Thoracic aorta (tissue), 2 donors: ENCODE measurements around the gene EMSY. TPM values are rescaled to one million over a fixed set of nuclear protein-coding genes. Genes with fewer than 3 reads are reported as not detected.
A peak's percentile ranks its signal among the peaks of the same experiment; 100 is the strongest.

ENCODE experiments used
- ATAC-seq: fragments of 150-250 bp; one replicate; pipeline ENCODE4 v1.8.0; 2017; ENCODE audit warnings: low read depth; ENCODE audit not compliant: insufficient number of reproducible peaks, low FRiP score
- DNase-seq: peaks from one replicate; pipeline ENCODE4 v3.0.0-alpha.2; 2020; ENCODE audit warnings: low spot score
- H3K27ac ChIP-seq, 2 donors: fragments of 200-600 bp; sonication (generic); 1 replicate in 1 of 2; 2 replicates in 1 of 2; pipeline ENCODE4 v1.5.1; 2016; ENCODE audit warnings: mild to moderate bottlenecking in 2 of 2, moderate library complexity in 2 of 2
- H3K27me3 ChIP-seq: fragments of 200-600 bp; sonication (generic); replicated peaks from 2 replicates; pipeline ENCODE4 v1.6.0; 2016; ENCODE audit warnings: mild to moderate bottlenecking; ENCODE audit not compliant: insufficient read depth
- H3K36me3 ChIP-seq: fragments of 200-600 bp; sonication (generic); one replicate; pipeline ENCODE4 v1.5.1; 2016
- H3K4me1 ChIP-seq, 2 donors: fragments of 200-600 bp; sonication (generic); 1 replicate in 1 of 2; 2 replicates in 1 of 2; pipeline versions ENCODE4 v1.5.1 to v1.6.0; 2016; ENCODE audit warnings: low read depth in 2 of 2, mild to moderate bottlenecking in 1 of 2; ENCODE audit not compliant: control insufficient read depth in 1 of 2
- H3K4me3 ChIP-seq: fragments of 200-600 bp; sonication (generic); 2 replicates; pipeline ENCODE4 v1.5.1; 2016; ENCODE audit warnings: mild to moderate bottlenecking
- H3K9me3 ChIP-seq: fragments of 200-600 bp; sonication (generic); 2 replicates; pipeline ENCODE4 v1.5.1; 2016
- CTCF ChIP-seq: fragments of 200-600 bp; sonication (generic); IDR thresholded peaks from one replicate; pipeline ENCODE4 v1.5.1; 2019; ENCODE audit warnings: antibody characterized with exemption
- total RNA-seq, 2 donors: library from RNA; depleted of rRNA; stranded (reverse); fragments of >200 nt; gene quantifications; one replicate each; pipeline versions ENCODE4 v1.1.0 to v1.2.3, GENCODE V29; 2016

Gene EMSY
- total RNA-seq, 2 donors from 2014 or later = 53.5 to 73.2 TPM

GRCh38 chr11:76587820-76588454, 143.1 kb downstream of the EMSY start:
- H3K9me3 ChIP-seq = no peaks in the 10 kb centered on the region
- H3K4me3 ChIP-seq = no peak overlapping the region
- TF ChIP-seq CTCF = no peak
- H3K36me3 ChIP-seq = no peaks in the 10 kb centered on the region
- DNase-seq (no peak), ATAC-seq (no peak)
- H3K27me3 ChIP-seq = no peaks in the 10 kb centered on the region
- H3K27ac ChIP-seq = peak overlapping the region in 1 of 2 donors; percentile 32
- H3K4me1 ChIP-seq = peaks cover 0 to 9% of the 10 kb centered on the region in 2 donors

GRCh38 chr11:76588455-76589325, 143.9 kb downstream of the EMSY start:
- Histone ChIP-seq H3K4me1 (peaks cover 0 to 9% of the 10 kb centered on the region in 2 donors), H3K36me3 (no peaks in the 10 kb centered on the region), H3K4me3 (no peak overlapping the region), H3K27ac (peak overlapping the region in 1 of 2 donors; percentile 32), H3K27me3 (no peaks in the 10 kb centered on the region), H3K9me3 (no peaks in the 10 kb centered on the region)
- no peak for TF ChIP-seq CTCF
- no peak for ATAC-seq
- no peak for DNase-seq

- ATAC-seq (no peak), DNase-seq (no peak)
- H3K27ac ChIP-seq = peak overlapping the region in 1 of 2 donors; percentile 32
These were observed 144.7 kb downstream of the EMSY start for GRCh38 chr11:76589477-76589876.

GRCh38 chr11:76589964-76590950, 145.4 kb downstream of the EMSY start:
- no peak overlapping the region for H3K27ac ChIP-seq
- no peak for TF ChIP-seq CTCF
- H3K27me3 ChIP-seq = no peaks in the 10 kb centered on the region
- no peak for DNase-seq
- H3K4me3 ChIP-seq = no peak overlapping the region
- no peaks in the 10 kb centered on the region for H3K36me3 ChIP-seq
- no peak for ATAC-seq
- no peaks in the 10 kb centered on the region for H3K9me3 ChIP-seq
- H3K4me1 ChIP-seq = peaks cover 0 to 9% of the 10 kb centered on the region in 2 donors

More at GRCh38 chr11:76589477-76589876, 144.7 kb downstream of the EMSY start:
- Histone ChIP-seq H3K4me1 (peaks cover 0 to 9% of the 10 kb centered on the region in 2 donors), H3K4me3 (no peak overlapping the region), H3K36me3 (no peaks in the 10 kb centered on the region), H3K9me3 (no peaks in the 10 kb centered on the region), H3K27me3 (no peaks in the 10 kb centered on the region)
- TF ChIP-seq CTCF = no peak
